ENCODE measurements around the gene DPM3.

GRCh38 chr1:155160128-155160527, 19.8 kb upstream of the DPM3 start:
- TF ChIP-seq CTCF (IDR thresholded peaks at IDR 0.05): no peak
- TF ChIP-seq FOXJ3 (CRISPR knock-in tag; IDR thresholded peaks at IDR 0.05): no peak
- no peak for TF ChIP-seq YY1 (IDR thresholded peaks at IDR 0.05; ENCODE audit: low read depth)

Measured in SK-N-SH (cell line).